ENCODE results near the gene COL4A1. TPM values are rescaled to one million over a fixed set of nuclear protein-coding genes. Genes with fewer than 3 reads are reported as not detected.

COL4A1 gene
- polyA plus RNA-seq, 1 of the 3 experiments (the other 2 are of a cell fraction): 30.3 TPM

- TF ChIP-seq, protein P1, sequence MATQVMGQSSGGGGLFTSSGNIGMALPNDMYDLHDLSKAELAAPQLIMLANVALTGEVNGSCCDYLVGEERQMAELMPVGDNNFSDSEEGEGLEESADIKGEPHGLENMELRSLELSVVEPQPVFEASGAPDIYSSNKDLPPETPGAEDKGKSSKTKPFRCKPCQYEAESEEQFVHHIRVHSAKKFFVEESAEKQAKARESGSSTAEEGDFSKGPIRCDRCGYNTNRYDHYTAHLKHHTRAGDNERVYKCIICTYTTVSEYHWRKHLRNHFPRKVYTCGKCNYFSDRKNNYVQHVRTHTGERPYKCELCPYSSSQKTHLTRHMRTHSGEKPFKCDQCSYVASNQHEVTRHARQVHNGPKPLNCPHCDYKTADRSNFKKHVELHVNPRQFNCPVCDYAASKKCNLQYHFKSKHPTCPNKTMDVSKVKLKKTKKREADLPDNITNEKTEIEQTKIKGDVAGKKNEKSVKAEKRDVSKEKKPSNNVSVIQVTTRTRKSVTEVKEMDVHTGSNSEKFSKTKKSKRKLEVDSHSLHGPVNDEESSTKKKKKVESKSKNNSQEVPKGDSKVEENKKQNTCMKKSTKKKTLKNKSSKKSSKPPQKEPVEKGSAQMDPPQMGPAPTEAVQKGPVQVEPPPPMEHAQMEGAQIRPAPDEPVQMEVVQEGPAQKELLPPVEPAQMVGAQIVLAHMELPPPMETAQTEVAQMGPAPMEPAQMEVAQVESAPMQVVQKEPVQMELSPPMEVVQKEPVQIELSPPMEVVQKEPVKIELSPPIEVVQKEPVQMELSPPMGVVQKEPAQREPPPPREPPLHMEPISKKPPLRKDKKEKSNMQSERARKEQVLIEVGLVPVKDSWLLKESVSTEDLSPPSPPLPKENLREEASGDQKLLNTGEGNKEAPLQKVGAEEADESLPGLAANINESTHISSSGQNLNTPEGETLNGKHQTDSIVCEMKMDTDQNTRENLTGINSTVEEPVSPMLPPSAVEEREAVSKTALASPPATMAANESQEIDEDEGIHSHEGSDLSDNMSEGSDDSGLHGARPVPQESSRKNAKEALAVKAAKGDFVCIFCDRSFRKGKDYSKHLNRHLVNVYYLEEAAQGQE (IDR thresholded peaks at IDR 0.05; ENCODE audit: low read depth, low read length): no peak
- TF ChIP-seq SMC3 (IDR thresholded peaks at IDR 0.05; ENCODE audit: low read depth, low read length) (no peak), GABPA (IDR thresholded peaks at IDR 0.05; ENCODE audit: low read depth) (no peak), FOXJ3 (CRISPR knock-in tag; IDR thresholded peaks at IDR 0.05) (no peak)
Observed at GRCh38 chr13:110197026-110197425, 109.9 kb downstream of the COL4A1 start (continued).

DNA sequence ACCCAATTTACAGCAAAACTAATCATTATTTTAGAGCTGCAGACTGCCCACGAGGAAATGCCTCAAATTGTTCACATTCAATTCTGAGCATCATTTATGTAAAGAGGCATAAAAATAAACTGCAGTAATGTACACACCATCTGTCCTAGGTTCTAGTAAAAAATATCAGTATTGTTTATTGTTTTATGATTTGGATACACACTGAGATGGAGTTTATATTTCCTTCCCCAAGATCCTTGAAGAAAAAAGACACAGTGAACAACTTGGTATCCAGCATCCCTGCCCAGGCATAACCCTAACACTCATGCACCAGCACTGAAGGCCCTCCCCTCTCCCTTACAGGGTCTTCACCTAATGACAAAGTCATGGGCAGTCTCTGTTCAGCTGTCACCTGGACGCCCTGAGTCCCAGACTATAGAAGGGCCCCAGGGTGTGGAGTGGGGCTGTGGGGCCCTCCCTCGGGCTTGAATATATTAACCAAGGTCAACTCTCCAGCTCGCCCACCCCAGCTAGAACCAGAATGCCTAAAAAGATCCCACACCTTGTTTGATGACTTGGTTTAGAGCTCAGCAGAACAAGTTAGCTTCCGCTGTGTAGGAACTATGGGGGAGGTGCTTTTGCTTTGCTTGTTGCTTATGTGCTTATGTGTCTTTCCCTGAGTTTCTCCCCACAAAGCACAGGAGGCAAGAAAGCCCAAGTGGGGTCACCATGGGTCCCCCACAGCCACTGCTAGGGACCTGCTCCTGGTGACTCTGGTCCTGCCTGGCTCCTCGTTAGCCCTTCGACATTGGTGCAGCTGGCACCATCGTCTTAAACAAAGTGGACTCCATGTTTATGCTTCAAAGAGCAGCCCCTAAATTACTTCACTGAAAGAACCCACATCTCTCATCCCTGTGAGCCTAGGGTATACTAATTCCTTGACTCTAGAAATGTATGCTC, 111.1 kb downstream of the COL4A1 start:
- ChIA-PET POLR2A (interaction anchor here (0.9 kb wide), 1 partner anchor 12 kb away, joined by 3 read pairs; no protein-coding TSS in a partner anchor), CTCF (interaction anchor here (0.7 kb wide), 1 partner anchor 23 kb away, joined by 3 read pairs; no protein-coding TSS in a partner anchor)
- Histone ChIP-seq H3K9me3 (no peaks in the 10 kb centered on the region), H3K9ac (no peak overlapping the region), H3F3A (replicated peaks; ENCODE audit: insufficient read depth) (peaks cover 3% of the 10 kb centered on the region), H4K20me1 (ENCODE audit: insufficient read depth) (no peaks in the 10 kb centered on the region), H3K4me2 (no peak overlapping the region), H3K36me3 (replicated peaks in 1 of 2; ENCODE audit: control insufficient read depth in 1 of 2, insufficient read depth in 2 of 2, low read length in 1 of 2) (peaks cover 29 to 44% of the 10 kb centered on the region in 2 experiments), H3K4me3 (ENCODE audit: low read depth in 2 of 2, low read length in 1 of 2) (no peak overlapping the region), H3K79me2 (ENCODE audit: insufficient read depth) (no peaks in the 10 kb centered on the region; the same call in 1 of the 2 replicates), H3K9me2 (no peaks in the 10 kb centered on the region), H3K4me1 (ENCODE audit: control insufficient read depth in 1 of 2, insufficient read depth in 2 of 2, low read depth in 1 of 2, low read length in 1 of 2) (no peaks in the 10 kb centered on the region; a peak in 1 of 4 replicates), H3K27ac (ENCODE audit: low read depth in 2 of 2, low read length in 1 of 2) (no peak overlapping the region), H2AFZ (ENCODE audit: low read depth) (no peak overlapping the region), H3K27me3 (ENCODE audit: insufficient read depth) (no peaks in the 10 kb centered on the region)
- TF ChIP-seq SMC3 (IDR thresholded peaks at IDR 0.05; ENCODE audit: low read depth, low read length): no peak
- no peak for TF ChIP-seq CTCF (IDR thresholded peaks at IDR 0.05)
- TF ChIP-seq TAF1 (IDR thresholded peaks at IDR 0.05; ENCODE audit: borderline replicate concordance, low read depth, low read length): no peak
- TF ChIP-seq RXRA (IDR thresholded peaks at IDR 0.05; ENCODE audit: borderline replicate concordance, low read depth): no peak
- TF ChIP-seq FOXM1 (IDR thresholded peaks at IDR 0.05; ENCODE audit: low read depth): no peak
- no peak for TF ChIP-seq GABPA (IDR thresholded peaks at IDR 0.05; ENCODE audit: low read depth)
- no peak for TF ChIP-seq CHD2 (IDR thresholded peaks at IDR 0.05; ENCODE audit: low read length, partially characterized antibody)
- TF ChIP-seq JUND (IDR thresholded peaks at IDR 0.05): no peak
- TF ChIP-seq, protein P2, sequence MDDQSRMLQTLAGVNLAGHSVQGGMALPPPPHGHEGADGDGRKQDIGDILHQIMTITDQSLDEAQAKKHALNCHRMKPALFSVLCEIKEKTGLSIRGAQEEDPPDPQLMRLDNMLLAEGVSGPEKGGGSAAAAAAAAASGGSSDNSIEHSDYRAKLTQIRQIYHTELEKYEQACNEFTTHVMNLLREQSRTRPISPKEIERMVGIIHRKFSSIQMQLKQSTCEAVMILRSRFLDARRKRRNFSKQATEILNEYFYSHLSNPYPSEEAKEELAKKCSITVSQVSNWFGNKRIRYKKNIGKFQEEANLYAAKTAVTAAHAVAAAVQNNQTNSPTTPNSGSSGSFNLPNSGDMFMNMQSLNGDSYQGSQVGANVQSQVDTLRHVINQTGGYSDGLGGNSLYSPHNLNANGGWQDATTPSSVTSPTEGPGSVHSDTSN (IDR thresholded peaks at IDR 0.05): no peak
- TF ChIP-seq, protein P3, sequence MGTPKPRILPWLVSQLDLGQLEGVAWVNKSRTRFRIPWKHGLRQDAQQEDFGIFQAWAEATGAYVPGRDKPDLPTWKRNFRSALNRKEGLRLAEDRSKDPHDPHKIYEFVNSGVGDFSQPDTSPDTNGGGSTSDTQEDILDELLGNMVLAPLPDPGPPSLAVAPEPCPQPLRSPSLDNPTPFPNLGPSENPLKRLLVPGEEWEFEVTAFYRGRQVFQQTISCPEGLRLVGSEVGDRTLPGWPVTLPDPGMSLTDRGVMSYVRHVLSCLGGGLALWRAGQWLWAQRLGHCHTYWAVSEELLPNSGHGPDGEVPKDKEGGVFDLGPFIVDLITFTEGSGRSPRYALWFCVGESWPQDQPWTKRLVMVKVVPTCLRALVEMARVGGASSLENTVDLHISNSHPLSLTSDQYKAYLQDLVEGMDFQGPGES (IDR thresholded peaks at IDR 0.05; ENCODE audit: low read depth, low read length): no peak
- TF ChIP-seq MEF2A (IDR thresholded peaks at IDR 0.05; ENCODE audit: borderline replicate concordance, low read depth): no peak
- no peak for TF ChIP-seq USF2 (IDR thresholded peaks at IDR 0.05; ENCODE audit: borderline replicate concordance, low read depth, low read length)
- no peak for TF ChIP-seq POLR2AphosphoS5 (IDR thresholded peaks at IDR 0.05; ENCODE audit: low read depth, low read length)
- 68% methylated on average over 6 of the region's 8 CpGs for WGBS (ENCODE audit: low lambda C conversion rate)
- no peak for DNase-seq
